Psoas muscle (tissue), 8 donors: Measurements from ENCODE around the gene WWC1. TPM values are rescaled to one million over a fixed set of nuclear protein-coding genes. Genes with fewer than 3 reads are reported as not detected.

Experiments used
- ATAC-seq, 4 donors: fragments of 200-7000 bp; cut with Tn5 transposase; one replicate each; pipeline ENCODE4 v1.9.1; 2020; ENCODE audit warnings: moderate library complexity in 3 of 4, mild to moderate bottlenecking in 2 of 4
- DNase-seq, 2 donors: peaks; one replicate each; pipeline ENCODE4 v3.0.0-alpha.2; 2020
- H3K27ac ChIP-seq: fragments of 200-600 bp; one replicate; pipeline ENCODE4 v1.8.0; 2022
- H3K27me3 ChIP-seq, 3 donors: fragments of 200-600 bp in 1 of 3; one replicate each; pipeline versions ENCODE4 v1.6.1 to v1.8.0; 2013 to 2022; ENCODE audit warnings: low read length in 2 of 3, mild to moderate bottlenecking in 2 of 3, moderate library complexity in 1 of 3; ENCODE audit not compliant: insufficient read depth in 3 of 3
- H3K36me3 ChIP-seq, 2 donors: fragments of 200-600 bp in 1 of 2; one replicate each; pipeline versions ENCODE4 v1.6.1 to v1.8.0; 2013 to 2022; ENCODE audit warnings: low read depth in 1 of 2, mild to moderate bottlenecking in 1 of 2, moderate library complexity in 1 of 2; ENCODE audit not compliant: insufficient read depth in 1 of 2
- H3K4me1 ChIP-seq: fragments of 200-600 bp; one replicate; pipeline ENCODE4 v1.8.0; 2022
- H3K4me3 ChIP-seq: fragments of 200-600 bp; one replicate; pipeline ENCODE4 v1.8.0; 2022; ENCODE audit warnings: mild to moderate bottlenecking
- H3K9me3 ChIP-seq: fragments of 200-600 bp; one replicate; pipeline ENCODE4 v1.8.0; 2022
- WGBS, 3 donors: extraction: QIAGEN DNeasy Blood & Tissue Kit; methylation state at CpG; one replicate each; pipeline versions ENCODE4 v1.1.6 to v1.1.7; 2013; 5-methylcytosine and 5-hydroxymethylcytosine counted together
- intact Hi-C, 2 donors: fragments of 100-400 bp; cut with DNase I; formaldehyde crosslinking; loops; one replicate each; pipeline versions ENCODE4 v1.11.0 to v1.14.2; 2022
- polyA plus RNA-seq, 3 donors: library from polyadenylated mRNA; stranded (reverse); fragments of 200-250 nt; gene quantifications; one replicate each; pipeline ENCODE4 v1.2.3, GENCODE V29; 2013
- total RNA-seq, 4 donors: library from RNA; stranded (reverse); fragmentation: NEBNext Ultra II Directional in 2 of 4; extraction: Animal tissue kit (Norgen Biotek cat#: 25700) in 2 of 4; gene quantifications; one replicate each; pipeline versions ENCODE4 v1.2.1 to v1.2.4, GENCODE V29; 2021 to 2023
- TF ChIP-seq, protein P1 (sequence below): fragments of 200-600 bp; IDR thresholded peaks from one replicate; pipeline ENCODE4 v1.8.0; 2022; ENCODE audit warnings: antibody characterized with exemption
- donor health status: healthy with polysubstance abuse.
- donor health status: DM: no; HTN: no; CAD: no; lungs with moderate emphysema.
- donor health status: Bipolar disorder and iron deficiency.
- donor health status: healthy.
- donor health status: DM: yes; HTN: yes; CAD: no.
- donor health status: DM: no; HTN: no; CAD: no.
- donor health status: DM: no; HTN: no; CAD: no.
- donor health status: DM: yes; HTN: yes; CAD: no.

WWC1 gene
- total and polyA plus RNA-seq, 7 donors, result 0.03 to 0.25 (median 0.08) TPM; not detected in 3

DNA sequence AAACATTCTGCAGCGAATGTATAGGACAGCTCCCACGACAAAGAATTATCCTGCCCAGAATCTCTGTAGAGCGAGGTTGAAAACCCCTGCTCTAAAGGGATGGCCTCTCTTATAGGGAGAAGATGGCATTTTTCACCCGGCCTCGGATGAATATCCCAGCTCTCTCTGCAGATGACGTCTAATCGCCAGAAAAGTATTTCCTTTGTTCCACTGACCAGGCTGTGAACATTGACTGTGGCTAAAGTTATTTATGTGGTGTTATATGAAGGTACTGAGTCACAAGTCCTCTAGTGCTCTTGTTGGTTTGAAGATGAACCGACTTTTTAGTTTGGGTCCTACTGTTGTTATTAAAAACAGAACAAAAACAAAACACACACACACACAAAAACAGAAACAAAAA lies 177.4 kb downstream of the WWC1 start:
- Histone ChIP-seq H3K4me1 (no peaks in the 10 kb centered on the region), H3K27me3 (peaks cover 0 to 14% (median 0%) of the 10 kb centered on the region in 3 donors), H3K36me3 (no peaks in the 10 kb centered on the region), H3K4me3 (no peak overlapping the region), H3K27ac (no peak overlapping the region), H3K9me3 (no peaks in the 10 kb centered on the region)
- intact Hi-C loops, result no loop called here
- 74 to 81% (median 81%) methylated on average over 8 of the region's 8 CpGs for WGBS, 3 donors
- ATAC-seq (no peak), DNase-seq (no peak)
- TF ChIP-seq, protein P1, sequence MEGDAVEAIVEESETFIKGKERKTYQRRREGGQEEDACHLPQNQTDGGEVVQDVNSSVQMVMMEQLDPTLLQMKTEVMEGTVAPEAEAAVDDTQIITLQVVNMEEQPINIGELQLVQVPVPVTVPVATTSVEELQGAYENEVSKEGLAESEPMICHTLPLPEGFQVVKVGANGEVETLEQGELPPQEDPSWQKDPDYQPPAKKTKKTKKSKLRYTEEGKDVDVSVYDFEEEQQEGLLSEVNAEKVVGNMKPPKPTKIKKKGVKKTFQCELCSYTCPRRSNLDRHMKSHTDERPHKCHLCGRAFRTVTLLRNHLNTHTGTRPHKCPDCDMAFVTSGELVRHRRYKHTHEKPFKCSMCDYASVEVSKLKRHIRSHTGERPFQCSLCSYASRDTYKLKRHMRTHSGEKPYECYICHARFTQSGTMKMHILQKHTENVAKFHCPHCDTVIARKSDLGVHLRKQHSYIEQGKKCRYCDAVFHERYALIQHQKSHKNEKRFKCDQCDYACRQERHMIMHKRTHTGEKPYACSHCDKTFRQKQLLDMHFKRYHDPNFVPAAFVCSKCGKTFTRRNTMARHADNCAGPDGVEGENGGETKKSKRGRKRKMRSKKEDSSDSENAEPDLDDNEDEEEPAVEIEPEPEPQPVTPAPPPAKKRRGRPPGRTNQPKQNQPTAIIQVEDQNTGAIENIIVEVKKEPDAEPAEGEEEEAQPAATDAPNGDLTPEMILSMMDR, result no peak

DNA sequence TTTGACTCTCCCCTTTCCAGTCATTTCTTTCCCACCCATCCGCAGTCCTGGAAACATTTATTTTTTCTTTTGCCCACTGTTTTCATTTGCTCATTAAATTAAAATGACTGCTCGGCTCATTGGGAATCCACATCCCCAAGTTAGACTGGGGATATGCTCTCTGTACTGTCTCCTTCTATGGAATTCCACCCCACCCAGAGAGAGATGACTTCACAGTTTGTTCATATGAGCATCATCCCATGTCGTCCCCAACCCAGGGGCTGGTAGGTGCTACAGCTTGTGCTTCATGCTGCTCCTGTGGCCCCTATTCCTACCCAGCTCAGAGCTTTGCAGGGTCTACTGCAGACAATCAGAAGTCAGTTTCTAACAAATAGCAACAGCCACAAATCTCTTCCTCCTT lies 178.4 kb downstream of the WWC1 start:
- intact Hi-C loops, result no loop called here
- DNase-seq (no peak), ATAC-seq (no peak)
- Histone ChIP-seq H3K27me3 (peaks cover 0 to 14% (median 0%) of the 10 kb centered on the region in 3 donors), H3K27ac (no peak overlapping the region), H3K9me3 (no peaks in the 10 kb centered on the region), H3K4me3 (no peak overlapping the region), H3K36me3 (no peaks in the 10 kb centered on the region), H3K4me1 (no peaks in the 10 kb centered on the region)
- whole genome bisulfite sequencing, 3 donors, result 80 to 87% (median 85%) methylated on average over 3 of the region's 3 CpGs
- TF ChIP-seq, protein P1, result no peak

DNA sequence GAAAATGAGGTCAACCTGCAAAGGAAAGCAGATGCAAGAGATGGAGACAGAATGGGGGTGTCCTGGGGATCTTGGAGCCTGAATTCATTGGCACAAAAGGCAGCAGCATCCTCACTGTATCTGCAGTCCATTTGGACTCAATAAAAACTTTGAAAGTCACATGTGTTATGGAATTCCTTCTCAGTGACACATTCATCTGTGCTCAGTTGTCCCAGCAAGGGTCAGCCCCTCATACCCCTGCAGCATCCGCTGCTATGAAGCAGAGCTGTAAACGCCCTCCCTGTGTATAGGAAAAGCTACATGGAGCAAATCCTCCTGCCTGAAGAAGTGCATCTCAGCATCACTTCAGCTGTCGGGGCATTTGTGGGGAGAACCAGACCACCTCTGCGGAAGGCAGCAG lies 180.3 kb downstream of the WWC1 start:
- intact Hi-C loops, result no loop called here
- Histone ChIP-seq H3K27me3 (peaks cover 0 to 11% (median 0%) of the 10 kb centered on the region in 3 donors), H3K9me3 (no peaks in the 10 kb centered on the region), H3K4me1 (no peaks in the 10 kb centered on the region), H3K4me3 (no peak overlapping the region), H3K27ac (no peak overlapping the region), H3K36me3 (no peaks in the 10 kb centered on the region)
- DNase-seq (no peak), ATAC-seq (no peak)
- 51 to 79% (median 56%) methylated on average over 4 of the region's 4 CpGs for WGBS, 3 donors
- TF ChIP-seq, protein P1, result no peak

DNA sequence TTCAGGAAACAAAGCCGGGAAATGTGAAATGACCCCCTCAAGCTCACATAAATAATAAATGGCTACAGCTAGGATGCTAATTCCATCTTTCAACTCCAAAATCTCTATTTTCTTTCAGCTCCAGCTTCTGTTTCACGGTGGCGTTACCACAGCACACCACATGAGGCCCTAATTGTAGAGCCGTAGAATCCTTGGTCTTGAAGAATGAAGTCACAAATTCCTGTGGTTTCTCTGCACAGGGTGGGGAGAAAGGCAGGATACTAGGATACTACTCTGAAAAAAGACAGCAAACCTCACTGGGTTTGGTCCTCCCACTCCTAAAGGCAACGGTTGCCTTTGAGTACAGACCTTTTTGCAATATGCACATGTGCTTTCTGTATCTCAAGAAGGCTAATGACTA lies 180.9 kb downstream of the WWC1 start:
- Histone ChIP-seq H3K4me1 (no peaks in the 10 kb centered on the region), H3K27ac (no peak overlapping the region), H3K27me3 (peaks cover 0 to 11% (median 0%) of the 10 kb centered on the region in 3 donors), H3K9me3 (no peaks in the 10 kb centered on the region), H3K36me3 (no peaks in the 10 kb centered on the region), H3K4me3 (no peak overlapping the region)
- 23 to 36% (median 24%) methylated on average over 5 of the region's 5 CpGs for WGBS, 3 donors
- intact Hi-C loops, result no loop called here
- DNase-seq, result no peak
- TF ChIP-seq, protein P1, result no peak
- no peak for ATAC-seq

DNA sequence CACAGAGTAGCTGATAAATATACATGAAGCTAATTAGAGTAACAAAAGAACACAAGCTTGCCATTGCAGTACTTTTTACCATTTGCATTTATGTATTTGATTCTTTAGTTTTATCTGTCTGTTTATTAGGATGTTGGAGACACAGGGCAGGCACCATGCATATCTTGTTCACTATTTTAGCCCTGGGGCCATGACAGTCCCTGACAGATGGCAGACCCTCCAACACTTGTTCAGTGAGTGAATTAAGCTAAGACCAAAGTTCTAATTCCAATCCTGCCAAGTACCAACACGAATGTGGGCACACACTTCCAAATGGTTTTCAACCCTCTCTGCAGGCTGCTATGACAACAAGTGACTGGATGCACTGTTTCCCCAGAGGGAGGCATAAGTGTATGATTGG lies 182.9 kb downstream of the WWC1 start:
- no peak for DNase-seq
- Histone ChIP-seq H3K36me3 (no peaks in the 10 kb centered on the region), H3K27me3 (peaks cover 0 to 11% (median under 1%) of the 10 kb centered on the region in 3 donors), H3K9me3 (no peaks in the 10 kb centered on the region), H3K4me1 (no peaks in the 10 kb centered on the region), H3K27ac (no peak overlapping the region), H3K4me3 (no peak overlapping the region)
- ATAC-seq, result no peak
- WGBS, 3 donors, result 56 to 69% (median 56%) methylated on average over 1 of the region's 1 CpG
- TF ChIP-seq, protein P1, result no peak
- intact Hi-C loops, result no loop called here
